ENCODE data around the gene ZNF385A. TPM values are rescaled to one million over a fixed set of nuclear protein-coding genes. Genes with fewer than 3 reads are reported as not detected.

ZNF385A gene
- total RNA-seq, 1 experiment from 2014 or later, result 5.7 TPM

GRCh38 chr12:54375259-54375579 is 9.3 kb downstream of the ZNF385A start:
- Histone ChIP-seq H3K14ac (ENCODE audit: insufficient read depth, low read length) (no peak overlapping the region), H3K56ac (ENCODE audit: insufficient read length, low read depth, low read length) (no peak overlapping the region), H2BK120ac (ENCODE audit: low read depth, low read length, poor library complexity, severe bottlenecking) (no peak overlapping the region), H2AK5ac (ENCODE audit: insufficient read length, low read length) (no peak overlapping the region), H3K27me3 (ENCODE audit: insufficient read depth, low read length) (no peaks in the 10 kb centered on the region; the same call in 1 of the 2 replicates), H3K4ac (ENCODE audit: low read depth, low read length) (no peak overlapping the region), H3K9me3 (ENCODE audit: control insufficient read depth, low read depth, low read length) (no peaks in the 10 kb centered on the region), H3K79me2 (ENCODE audit: insufficient read depth, low read length) (no peaks in the 10 kb centered on the region), H2BK20ac (ENCODE audit: low read depth, low read length, poor library complexity, severe bottlenecking) (no peak overlapping the region), H2BK15ac (ENCODE audit: low read depth, low read length) (no peak overlapping the region), H4K20me1 (ENCODE audit: control insufficient read depth, insufficient read depth, insufficient read length) (no peaks in the 10 kb centered on the region), H3K18ac (ENCODE audit: insufficient read length, low read depth, low read length) (no peak overlapping the region), H3K23ac (ENCODE audit: insufficient read length, low read depth, low read length) (no peak overlapping the region), H2AFZ (ENCODE audit: low read length) (no peak overlapping the region), H2BK5ac (ENCODE audit: insufficient read length, low read length) (no peak overlapping the region), H3K27ac (ENCODE audit: insufficient read length, low read depth, low read length) (no peak overlapping the region), H3K9ac (ENCODE audit: extremely low read depth, insufficient read length, low read length) (no peak overlapping the region), H2BK12ac (ENCODE audit: insufficient read length, low read depth, low read length) (no peak overlapping the region), H3K4me2 (ENCODE audit: insufficient read depth, insufficient read length, low read length) (no peak overlapping the region), H3T11ph (ENCODE audit: low read length) (no peak overlapping the region), H3K79me1 (ENCODE audit: insufficient read depth, low read depth, low read length, poor library complexity, severe bottlenecking) (no peaks in the 10 kb centered on the region), H3K4me1 (ENCODE audit: insufficient read depth, low read length) (no peaks in the 10 kb centered on the region), H3K23me2 (ENCODE audit: insufficient read length, low read depth, low read length, poor library complexity, severe bottlenecking) (peaks cover 4% of the 10 kb centered on the region), H4K91ac (ENCODE audit: insufficient read length, low read depth, low read length) (no peak overlapping the region), H4K5ac (ENCODE audit: insufficient read length, low read depth, low read length) (no peak overlapping the region), H4K8ac (replicated peaks; ENCODE audit: insufficient read length, low read depth, low read length) (no peak overlapping the region)
- H3K4me1 Mint-ChIP-seq, result peaks cover 23 to 24% of the 10 kb centered on the region in 2 experiments
- H3K27ac Mint-ChIP-seq, result no peak overlapping the region
- H3K27me3 Mint-ChIP-seq (ENCODE audit: low read depth), result peaks cover 38% of the 10 kb centered on the region
- H3K36me3 Mint-ChIP-seq (ENCODE audit: insufficient read depth in 1 of 3, low read depth in 3 of 3), result peaks cover 7 to 35% (median 19%) of the 10 kb centered on the region in 3 experiments; a peak in 6 of 7 replicates
- no peak for DNase-seq
- no CpG with 5 or more reads among the region's 2 CpGs for WGBS (ENCODE audit: extremely low coverage, insufficient read length, low lambda C conversion rate)
- no peak for TF ChIP-seq CTCF (conservative IDR thresholded peaks at IDR 0.05)
- H3K9me3 Mint-ChIP-seq, result no peaks in the 10 kb centered on the region
- no peak overlapping the region for H3K4me3 Mint-ChIP-seq
